ENCODE data around the gene FCER1G.

FCER1G gene

DNA sequence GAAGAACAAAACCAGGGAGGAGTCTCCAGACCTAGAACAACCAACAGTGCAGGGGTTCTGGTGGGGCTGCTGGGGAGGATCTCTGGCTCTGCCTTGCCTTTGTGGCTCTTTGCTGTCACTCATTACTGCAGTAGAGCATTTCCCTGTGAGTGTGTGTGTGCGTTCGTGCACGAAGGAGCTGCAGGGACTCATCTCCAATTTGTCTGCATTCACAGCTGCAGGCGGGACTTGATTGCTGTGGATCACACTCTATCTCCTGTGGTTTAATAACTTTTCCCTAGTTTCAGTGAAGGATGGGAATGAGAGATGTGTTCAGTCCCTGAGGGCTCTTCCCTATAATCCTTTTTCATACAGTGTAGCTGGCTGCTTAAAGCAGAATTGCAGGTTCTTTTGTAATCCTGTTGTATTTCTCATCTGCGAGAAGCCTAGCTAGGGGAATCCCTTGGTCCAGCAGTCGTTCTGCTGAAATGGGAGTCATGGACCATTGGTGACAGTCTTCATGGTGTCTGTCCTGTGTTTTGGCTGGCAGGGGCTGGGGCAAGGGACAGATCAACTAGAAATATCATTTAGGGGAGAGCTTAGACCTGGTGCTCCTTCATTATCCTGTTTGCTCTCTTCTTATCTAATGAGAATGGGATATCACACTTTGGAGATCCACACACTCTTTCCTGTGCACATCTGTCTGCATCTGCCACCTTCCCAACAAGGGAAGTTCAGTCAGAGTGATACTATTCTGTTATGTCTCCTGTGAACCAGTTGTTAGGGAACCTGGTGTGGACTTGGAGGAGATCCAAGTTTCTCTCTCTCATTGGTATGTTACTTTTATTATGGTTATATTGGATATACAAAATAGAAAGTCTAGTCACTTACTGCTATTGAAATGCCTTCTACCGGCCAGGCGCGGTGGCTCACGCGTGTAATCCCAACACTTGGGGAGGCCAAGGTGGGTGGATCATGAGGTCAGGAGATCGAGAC is 46.5 kb downstream of the FCER1G start:
- no peak for DNase-seq (ENCODE audit: low read depth in 3 of 3, low spot score in 1 of 3)

DNA sequence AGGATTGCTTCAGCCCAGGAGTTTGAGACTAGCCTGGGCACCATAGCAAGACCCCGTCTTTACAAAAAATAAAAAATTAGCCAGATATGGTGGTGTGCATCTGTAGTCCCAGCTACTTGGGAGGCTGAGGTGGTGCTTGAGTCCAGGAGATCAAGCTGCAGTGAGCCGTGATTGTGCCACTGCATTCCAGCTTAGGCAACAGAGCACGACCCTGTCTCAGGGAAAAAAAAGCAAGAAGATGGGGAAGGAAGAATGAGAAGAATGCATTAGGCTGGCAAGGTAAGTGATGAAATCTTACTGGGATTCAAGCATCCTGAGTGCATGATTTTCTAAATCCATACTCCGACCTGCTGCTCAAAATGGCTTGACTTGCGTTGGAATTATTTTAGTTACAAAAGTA is 50.2 kb downstream of the FCER1G start:
- no peak for DNase-seq (ENCODE audit: low read depth in 3 of 3, low spot score in 1 of 3)

- DNase-seq (ENCODE audit: low read depth in 3 of 3, low spot score in 1 of 3), result no peak
Measured at GRCh38 chr1:161266202-161266601, 51.1 kb downstream of the FCER1G start.

- DNase-seq (ENCODE audit: low read depth in 3 of 3, low spot score in 1 of 3), result no peak
Measured at GRCh38 chr1:161266836-161267235, 51.7 kb downstream of the FCER1G start.

DNA sequence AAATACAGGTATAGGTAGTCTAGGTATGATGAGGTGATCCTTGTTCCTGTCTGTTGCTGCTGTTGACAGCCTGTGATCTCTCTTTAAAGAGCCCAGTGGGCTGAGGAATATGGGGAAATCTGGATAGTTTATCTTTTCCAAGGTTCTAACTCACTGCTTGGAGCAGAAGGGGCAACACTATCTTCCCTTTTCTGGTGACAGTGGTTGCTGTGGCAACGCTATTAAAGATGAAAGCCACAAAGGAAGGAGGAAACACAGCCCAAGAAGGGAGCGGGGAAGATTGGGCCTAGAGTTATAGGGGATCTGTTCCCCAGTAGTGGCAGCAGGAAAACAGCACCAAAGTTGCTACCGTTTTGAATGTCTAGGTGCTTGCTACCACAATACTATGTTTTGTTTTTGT is 52.2 kb downstream of the FCER1G start:
- DNase-seq (ENCODE audit: low read depth in 3 of 3, low spot score in 1 of 3), result no peak

All from stimulated activated CD4-positive, alpha-beta T cell treated with anti-CD3 and anti-CD28 coated beads, TNF-alpha, amount 100 ng/mL, for 1 hour (primary cell).